Fibroblast of villous mesenchyme (primary cell): ENCODE measurements around the gene OTOP2. TPM values are rescaled to one million over a fixed set of nuclear protein-coding genes. Genes with fewer than 3 reads are reported as not detected.

Experiments
- DNase-seq: peaks from one replicate; pipeline ENCODE4 v3.0.0-alpha.2; 2010; ENCODE audit warnings: low read depth
- H3K4me3 ChIP-seq: 2 replicates; pipeline ENCODE4 v1.5.1; 2011; ENCODE audit warnings: low read depth, mild to moderate bottlenecking, low read length
- total RNA-seq: library from RNA; depleted of rRNA; stranded (reverse); fragments of >200 nt; gene quantifications from 2 replicates; pipeline ENCODE4 v1.2.3, GENCODE V29; 2012
- TF ChIP-seq, protein P1 (sequence below): IDR thresholded peaks from 2 replicates; pipeline ENCODE4 v1.5.1; 2012; ENCODE audit warnings: low read depth, mild to moderate bottlenecking, low read length; ENCODE audit not compliant: insufficient read depth

The OTOP2 gene
- total RNA-seq, 1 donor: not detected

DNA sequence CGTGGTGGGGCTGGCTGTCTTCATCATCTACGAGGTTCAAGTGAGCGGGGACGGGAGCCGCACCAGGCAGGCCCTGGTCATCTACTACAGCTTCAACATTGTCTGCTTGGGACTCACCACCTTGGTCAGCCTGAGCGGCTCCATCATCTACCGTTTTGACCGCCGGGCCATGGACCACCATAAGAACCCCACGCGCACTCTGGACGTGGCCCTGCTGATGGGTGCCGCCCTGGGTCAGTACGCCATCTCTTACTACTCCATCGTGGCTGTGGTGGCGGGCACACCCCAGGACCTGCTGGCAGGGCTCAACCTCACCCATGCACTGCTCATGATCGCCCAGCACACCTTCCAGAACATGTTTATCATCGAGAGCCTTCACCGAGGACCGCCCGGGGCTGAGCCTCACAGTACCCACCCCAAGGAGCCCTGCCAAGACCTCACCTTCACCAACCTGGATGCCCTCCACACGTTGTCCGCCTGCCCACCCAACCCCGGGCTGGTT, 6.5 kb downstream of the OTOP2 start:
- TF ChIP-seq, protein P1, sequence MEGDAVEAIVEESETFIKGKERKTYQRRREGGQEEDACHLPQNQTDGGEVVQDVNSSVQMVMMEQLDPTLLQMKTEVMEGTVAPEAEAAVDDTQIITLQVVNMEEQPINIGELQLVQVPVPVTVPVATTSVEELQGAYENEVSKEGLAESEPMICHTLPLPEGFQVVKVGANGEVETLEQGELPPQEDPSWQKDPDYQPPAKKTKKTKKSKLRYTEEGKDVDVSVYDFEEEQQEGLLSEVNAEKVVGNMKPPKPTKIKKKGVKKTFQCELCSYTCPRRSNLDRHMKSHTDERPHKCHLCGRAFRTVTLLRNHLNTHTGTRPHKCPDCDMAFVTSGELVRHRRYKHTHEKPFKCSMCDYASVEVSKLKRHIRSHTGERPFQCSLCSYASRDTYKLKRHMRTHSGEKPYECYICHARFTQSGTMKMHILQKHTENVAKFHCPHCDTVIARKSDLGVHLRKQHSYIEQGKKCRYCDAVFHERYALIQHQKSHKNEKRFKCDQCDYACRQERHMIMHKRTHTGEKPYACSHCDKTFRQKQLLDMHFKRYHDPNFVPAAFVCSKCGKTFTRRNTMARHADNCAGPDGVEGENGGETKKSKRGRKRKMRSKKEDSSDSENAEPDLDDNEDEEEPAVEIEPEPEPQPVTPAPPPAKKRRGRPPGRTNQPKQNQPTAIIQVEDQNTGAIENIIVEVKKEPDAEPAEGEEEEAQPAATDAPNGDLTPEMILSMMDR: no peak

GRCh38 chr17:74935048-74935447, 11.0 kb downstream of the OTOP2 start:
- H3K4me3 ChIP-seq: no peak overlapping the region
- TF ChIP-seq, protein P1: no peak
- DNase-seq: no peak

More for the DNA sequence above, 6.5 kb downstream of the OTOP2 start:
- DNase-seq: no peak
- no peak overlapping the region for H3K4me3 ChIP-seq

GRCh38 chr17:74935585-74936469, 11.8 kb downstream of the OTOP2 start, which contains the start of gene OTOP3:
TSS of gene OTOP3 (plus strand) at chr17:74935898. CDS start at chr17:74935922, 24 bp downstream.
- H3K4me3 ChIP-seq: no peak within 1 kb of the TSS
- TF ChIP-seq, protein P1: no peak
- DNase-seq: no peak

- TF ChIP-seq, protein P1: no peak
- DNase-seq: no peak
- no peak overlapping the region for H3K4me3 ChIP-seq
These were observed 12.4 kb downstream of the OTOP2 start for GRCh38 chr17:74936470-74936799.

GRCh38 chr17:74937064-74938051, 13.3 kb downstream of the OTOP2 start:
- H3K4me3 ChIP-seq: no peak overlapping the region
- DNase-seq: no peak
- TF ChIP-seq, protein P1: no peak

DNA sequence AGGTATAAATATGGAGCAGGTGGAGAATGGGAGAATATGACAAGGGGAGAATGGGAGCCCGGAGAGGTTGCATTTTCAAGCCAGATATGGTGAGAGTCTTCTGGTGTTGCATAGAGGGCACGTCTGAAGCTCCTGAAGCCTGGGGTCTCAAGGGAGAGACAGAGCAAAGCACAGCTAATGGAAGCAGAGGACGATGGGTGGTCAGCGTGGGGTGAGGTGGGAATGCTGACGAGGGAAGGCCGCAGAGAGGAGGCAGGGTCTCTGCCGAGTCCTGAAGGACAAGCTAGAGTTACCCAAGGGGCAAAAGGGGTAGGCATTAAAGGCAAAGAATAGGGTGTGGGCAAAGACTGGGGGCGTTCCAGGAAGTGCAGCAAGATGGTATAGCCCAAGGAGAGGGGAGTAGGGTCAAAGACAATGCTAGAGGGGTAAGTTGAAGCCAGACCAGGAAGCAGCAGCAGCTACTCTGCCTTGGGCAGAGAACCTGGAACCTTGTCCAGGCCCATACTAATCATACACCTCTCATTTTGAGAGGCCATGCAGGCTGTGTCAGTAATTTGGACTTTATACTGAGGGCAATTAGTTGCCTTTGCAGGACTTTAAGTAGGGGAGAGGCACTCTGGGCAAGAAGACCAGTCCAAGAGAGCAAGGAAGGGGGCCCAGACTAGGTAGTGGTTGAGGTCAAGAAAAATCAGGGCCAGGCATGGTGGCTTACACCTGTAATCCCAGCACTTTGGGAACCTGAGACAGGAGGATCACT, 14.3 kb downstream of the OTOP2 start:
- TF ChIP-seq, protein P1: no peak
- no peak for DNase-seq
- no peak overlapping the region for H3K4me3 ChIP-seq
